Tibial artery (tissue), 4 donors: ENCODE data around the gene ASIC1.

Experiments
- DNase-seq, 2 donors: peaks; one replicate each; pipeline ENCODE4 v3.0.0-alpha.2; 2019
- H3K27ac ChIP-seq, 2 donors: fragments of 200-600 bp; sonication (generic) in 1 of 2; 1 replicate in 1 of 2; 2 replicates in 1 of 2; pipeline ENCODE4 v1.5.1; 2018 to 2019; ENCODE audit warnings: mild to moderate bottlenecking in 1 of 2
- H3K27me3 ChIP-seq, 2 donors: fragments of 200-600 bp; sonication (generic) in 1 of 2; one replicate each; pipeline versions ENCODE4 v1.5.1 to v1.6.0; 2016 to 2019
- H3K36me3 ChIP-seq, 3 donors: fragments of 200-600 bp; sonication (generic) in 2 of 3; one replicate each; pipeline ENCODE4 v1.5.1; 2016 to 2019; ENCODE audit warnings: mild to moderate bottlenecking in 2 of 3
- H3K4me1 ChIP-seq, 4 donors: fragments of 200-600 bp; sonication (generic) in 2 of 4; 1 replicate in 3 of 4; 2 replicates in 1 of 4; pipeline ENCODE4 v1.5.1; 2016 to 2019
- H3K4me3 ChIP-seq, 2 donors: fragments of 200-600 bp; sonication (generic) in 1 of 2; 1 replicate in 1 of 2; 2 replicates in 1 of 2; pipeline ENCODE4 v1.5.1; 2018 to 2019; ENCODE audit warnings: mild to moderate bottlenecking in 2 of 2
- H3K9me3 ChIP-seq, 3 donors: fragments of 200-600 bp; sonication (generic) in 1 of 3; one replicate each; pipeline ENCODE4 v1.5.1; 2016 to 2019
- CTCF ChIP-seq, 2 experiments: fragments of 200-600 bp in 1 of 2; fragments of 450-650 bp in 1 of 2; IDR thresholded peaks; one replicate each; pipeline ENCODE4 v1.5.1; 2017 to 2019; ENCODE audit warnings: antibody characterized with exemption in 2 of 2, mild to moderate bottlenecking in 1 of 2, moderate library complexity in 1 of 2
- intact Hi-C: fragments of 100-400 bp; cut with DNase I; formaldehyde crosslinking; loops from one replicate; pipeline ENCODE4 v1.15.0; 2023; ENCODE audit warnings: low total_unique reads

The ASIC1 gene

GRCh38 chr12:50111693-50112455, 54.5 kb downstream of the ASIC1 start, which contains the start of gene COX14:
Gene COX14 (plus strand): TSS chr12:50112236. CDS start chr12:50120044, 7,808 bp downstream.
- intact Hi-C loops = loop anchor here (2.0 to 5.0 kb wide), 2 partner anchors 27 to 55 kb away; partner anchors contain the start of genes CERS5 and SMARCD1
- H3K36me3 ChIP-seq = peaks cover 0 to 7% (median 0%) of the 10 kb centered on the region in 3 donors
- peak within 1 kb of the TSS; percentile 97 to 99 for H3K27ac ChIP-seq
- peaks cover 0 to 61% (median 47%) of the 10 kb centered on the region in 4 donors for H3K4me1 ChIP-seq
- H3K27me3 ChIP-seq = no peaks in the 10 kb centered on the region
- peak within 1 kb of the TSS; percentile 75 to 99 for H3K4me3 ChIP-seq
- H3K9me3 ChIP-seq = no peaks in the 10 kb centered on the region
- peak; percentile 83 to 89 for TF ChIP-seq CTCF (IDR thresholded peaks at IDR 0.05)
- peak; percentile 99 to 100 for DNase-seq

GRCh38 chr12:50112456-50113218, 55.2 kb downstream of the ASIC1 start:
- DNase-seq = no peak
- intact Hi-C loops = loop anchor here (5.0 kb wide), 1 partner anchor 55 kb away; the partner anchor contains the start of gene CERS5
- no peak for TF ChIP-seq CTCF (IDR thresholded peaks at IDR 0.05)

GRCh38 chr12:50117057-50117622, 59.7 kb downstream of the ASIC1 start:
- H3K4me1 ChIP-seq = peaks cover 0 to 58% (median 42%) of the 10 kb centered on the region in 4 donors
- intact Hi-C loops = no loop called here
- peak in 1 of 2 donors; percentile 41 for DNase-seq

More at GRCh38 chr12:50112456-50113218, 55.2 kb downstream of the ASIC1 start:
- Histone ChIP-seq H3K9me3 (no peaks in the 10 kb centered on the region), H3K27ac (peak overlapping the region; percentile 97 to 99), H3K27me3 (no peaks in the 10 kb centered on the region), H3K36me3 (peaks cover 0 to 7% (median 0%) of the 10 kb centered on the region in 3 donors), H3K4me3 (peak overlapping the region; percentile 75 to 99), H3K4me1 (peaks cover 0 to 69% (median 54%) of the 10 kb centered on the region in 4 donors)

GRCh38 chr12:50119387-50119786, 62.0 kb downstream of the ASIC1 start:
- Histone ChIP-seq H3K9me3 (no peaks in the 10 kb centered on the region), H3K27ac (no peak overlapping the region), H3K36me3 (peaks cover 3 to 53% (median 38%) of the 10 kb centered on the region in 3 donors), H3K4me3 (no peak overlapping the region), H3K27me3 (no peaks in the 10 kb centered on the region), H3K4me1 (peaks cover 0 to 41% (median 27%) of the 10 kb centered on the region in 4 donors)
- DNase-seq = no peak
- no peak for TF ChIP-seq CTCF (IDR thresholded peaks at IDR 0.05)
- intact Hi-C loops = no loop called here

More at GRCh38 chr12:50117057-50117622, 59.7 kb downstream of the ASIC1 start:
- H3K27me3 ChIP-seq = no peaks in the 10 kb centered on the region
- no peak overlapping the region for H3K4me3 ChIP-seq
- H3K9me3 ChIP-seq = no peaks in the 10 kb centered on the region
- peak overlapping the region; percentile 36 to 56 for H3K27ac ChIP-seq
- TF ChIP-seq CTCF (IDR thresholded peaks at IDR 0.05) = no peak
- peaks cover 0 to 36% (median 26%) of the 10 kb centered on the region in 3 donors for H3K36me3 ChIP-seq

- intact Hi-C loops = no loop called here
- no peak for DNase-seq
- peaks cover 3 to 49% (median 38%) of the 10 kb centered on the region in 3 donors for H3K36me3 ChIP-seq
- no peaks in the 10 kb centered on the region for H3K9me3 ChIP-seq
- H3K27me3 ChIP-seq = no peaks in the 10 kb centered on the region
- H3K27ac ChIP-seq = no peak overlapping the region
- TF ChIP-seq CTCF (IDR thresholded peaks at IDR 0.05) = no peak
- peaks cover 0 to 39% (median 24%) of the 10 kb centered on the region in 4 donors for H3K4me1 ChIP-seq
- no peak overlapping the region for H3K4me3 ChIP-seq
Measured at GRCh38 chr12:50120521-50120920, 63.1 kb downstream of the ASIC1 start.
